Keratinocyte (primary cell): ENCODE measurements around the gene SYT1.

ENCODE experiments used
- CTCF ChIP-seq, 3 experiments: IDR thresholded peaks in 1 of 3; conservative IDR thresholded peaks in 1 of 3; optimal IDR thresholded peaks in 1 of 3; 2 replicates in 2 of 3; 3 replicates in 1 of 3; pipeline versions ENCODE3 to v1.5.1; 2011; ENCODE audit warnings: low read length in 3 of 3, mild to moderate bottlenecking in 3 of 3, moderate library complexity in 2 of 3, control low read depth in 1 of 3, inconsistent platforms in 1 of 3; ENCODE audit not compliant: insufficient read depth in 2 of 3; ENCODE audit errors: extremely low read depth in 1 of 3
- EZH2 ChIP-seq: IDR thresholded peaks from one replicate; pipeline ENCODE4 v1.6.1; 2012; ENCODE audit warnings: inconsistent platforms, mild to moderate bottlenecking, low read length, moderate library complexity

GRCh38 chr12:79438480-79439174, 574.1 kb downstream of the SYT1 start:
- no peak for TF ChIP-seq CTCF (optimal IDR thresholded peaks at IDR 0.05 in 1 of 3, IDR thresholded peaks at IDR 0.05 in 1 of 3, conservative IDR thresholded peaks at IDR 0.05 in 1 of 3; ENCODE audit: extremely low read depth in 1 of 3, insufficient read depth in 2 of 3, low read length in 3 of 3)
- no peak for TF ChIP-seq EZH2
